Neural cell (in vitro differentiated cells): ENCODE results near the gene MED16. TPM values are rescaled to one million over a fixed set of nuclear protein-coding genes. Genes with fewer than 3 reads are reported as not detected.
A peak's percentile ranks its signal among the peaks of the same experiment; 100 is the strongest.

ENCODE experiments used
- H2AFZ ChIP-seq: fragments of 200-600, 300-800 bp; sonication (generic), shearing (Covaris generic); 2 replicates; pipeline ENCODE4 v1.6.0; 2014; ENCODE audit warnings: low read depth, mild to moderate bottlenecking, antibody characterized with exemption, low read length, moderate library complexity
- H3F3A ChIP-seq: fragments of 200-600 bp; shearing (Covaris generic); 2 replicates; pipeline ENCODE4 v1.6.1; 2016; ENCODE audit warnings: mild to moderate bottlenecking, moderate library complexity, mixed read lengths, antibody characterized with exemption, low read length; ENCODE audit not compliant: insufficient read depth, poor library complexity, severe bottlenecking
- H3K27ac ChIP-seq: fragments of 200-600, 300-800 bp; sonication (generic), shearing (Covaris generic); 2 replicates; pipeline ENCODE4 v1.5.1; 2014; ENCODE audit warnings: mild to moderate bottlenecking, low read length, moderate library complexity
- H3K27me3 ChIP-seq: fragments of 300-800, 200-600 bp; sonication (generic), shearing (Covaris generic); 2 replicates; pipeline ENCODE4 v1.6.0; 2014; ENCODE audit warnings: mild to moderate bottlenecking, low read depth, low read length, moderate library complexity; ENCODE audit not compliant: insufficient read depth
- H3K36me3 ChIP-seq: fragments of 300-800, 200-600 bp; sonication (generic), shearing (Covaris generic); 2 replicates; pipeline ENCODE4 v1.5.1; 2014; ENCODE audit warnings: mild to moderate bottlenecking, antibody characterized with exemption, low read length, moderate library complexity; ENCODE audit not compliant: insufficient read depth
- H3K4me2 ChIP-seq: fragments of 300-800, 200-600 bp; sonication (generic), shearing (Covaris generic); 2 replicates; pipeline ENCODE4 v1.6.0; 2014; ENCODE audit warnings: mild to moderate bottlenecking, low read length
- H3K4me3 ChIP-seq: fragments of 300-800, 200-600 bp; sonication (generic), shearing (Covaris generic); 2 replicates; pipeline ENCODE4 v1.5.1; 2014; ENCODE audit warnings: mild to moderate bottlenecking, low read length, moderate library complexity
- H3K79me2 ChIP-seq: fragments of 200-600 bp; shearing (Covaris generic); replicated peaks from 2 replicates; pipeline ENCODE4 v1.6.0; 2014; ENCODE audit warnings: mild to moderate bottlenecking, low read length, moderate library complexity; ENCODE audit not compliant: insufficient read depth
- H3K9ac ChIP-seq: fragments of 300-800, 200-600 bp; sonication (generic), shearing (Covaris generic); 2 replicates; pipeline ENCODE4 v1.6.1; 2016; ENCODE audit warnings: mild to moderate bottlenecking, low read length, mixed read lengths
- H3K9me2 ChIP-seq: fragments of 200-600 bp; shearing (Covaris generic); 2 replicates; pipeline ENCODE4 v1.6.1; 2016; ENCODE audit warnings: mild to moderate bottlenecking, low read length, mixed read lengths; ENCODE audit not compliant: insufficient read depth
- H3K9me3 ChIP-seq: fragments of 200-600, 300-800 bp; sonication (generic), shearing (Covaris generic); 2 replicates; pipeline ENCODE4 v1.6.1; 2016; ENCODE audit warnings: mild to moderate bottlenecking, mixed run types, low read length, moderate library complexity, mixed read lengths
- H4K20me1 ChIP-seq: fragments of 200-600 bp; shearing (Covaris generic); 2 replicates; pipeline ENCODE4 v1.6.1; 2016; ENCODE audit warnings: mild to moderate bottlenecking, mixed run types; ENCODE audit not compliant: insufficient read depth
- CTCF ChIP-seq: fragments of 450-650 bp; IDR thresholded peaks from 2 replicates; pipeline ENCODE4 v1.5.1; 2014; ENCODE audit warnings: antibody characterized with exemption, mild to moderate bottlenecking, moderate library complexity; ENCODE audit not compliant: poor library complexity, severe bottlenecking
- EP300 ChIP-seq: fragments of 450-650 bp; conservative IDR thresholded peaks from 2 replicates; pipeline ENCODE4 v1.6.1; 2014; ENCODE audit warnings: antibody characterized with exemption, mild to moderate bottlenecking, moderate library complexity; ENCODE audit not compliant: poor library complexity, severe bottlenecking
- EZH2 ChIP-seq: fragments of 200-600, 300-800 bp; shearing (Covaris generic), sonication (generic); IDR thresholded peaks from 2 replicates; pipeline ENCODE4 v1.6.1; 2014; ENCODE audit warnings: antibody characterized with exemption, low read length, borderline replicate concordance, mild to moderate bottlenecking; ENCODE audit not compliant: insufficient read depth, poor library complexity, severe bottlenecking
- MXI1 ChIP-seq: fragments of 450-650 bp; conservative IDR thresholded peaks from 2 replicates; pipeline ENCODE4 v1.6.1; 2014; ENCODE audit warnings: antibody characterized with exemption, mild to moderate bottlenecking; ENCODE audit not compliant: poor library complexity, severe bottlenecking
- POLR2AphosphoS5 ChIP-seq: IDR thresholded peaks from 2 replicates; pipeline ENCODE4 v1.6.1; 2012
- RAD21 ChIP-seq: fragments of 450-650 bp; conservative IDR thresholded peaks from 2 replicates; pipeline ENCODE4 v1.6.1; 2014; ENCODE audit warnings: antibody characterized with exemption, mild to moderate bottlenecking, moderate library complexity
- REST ChIP-seq: IDR thresholded peaks from 2 replicates; pipeline ENCODE4 v1.6.1; 2012; ENCODE audit warnings: borderline replicate concordance
- SMC3 ChIP-seq: fragments of 450-650 bp; conservative IDR thresholded peaks from 2 replicates; pipeline ENCODE4 v1.6.1; 2014; ENCODE audit warnings: antibody characterized with exemption, mild to moderate bottlenecking, moderate library complexity; ENCODE audit not compliant: poor library complexity
- TAF1 ChIP-seq: IDR thresholded peaks from 2 replicates; pipeline ENCODE4 v1.6.1; 2012; ENCODE audit warnings: low read depth
- polyA plus RNA-seq: library from polyadenylated mRNA; depleted of rRNA; stranded (reverse); fragments of >200 nt; gene quantifications from 2 replicates; pipeline ENCODE4 v1.2.3, GENCODE V29; 2014

The MED16 gene
- polyA plus RNA-seq, 1 donor from 2014 or later, result 13.3 TPM

DNA sequence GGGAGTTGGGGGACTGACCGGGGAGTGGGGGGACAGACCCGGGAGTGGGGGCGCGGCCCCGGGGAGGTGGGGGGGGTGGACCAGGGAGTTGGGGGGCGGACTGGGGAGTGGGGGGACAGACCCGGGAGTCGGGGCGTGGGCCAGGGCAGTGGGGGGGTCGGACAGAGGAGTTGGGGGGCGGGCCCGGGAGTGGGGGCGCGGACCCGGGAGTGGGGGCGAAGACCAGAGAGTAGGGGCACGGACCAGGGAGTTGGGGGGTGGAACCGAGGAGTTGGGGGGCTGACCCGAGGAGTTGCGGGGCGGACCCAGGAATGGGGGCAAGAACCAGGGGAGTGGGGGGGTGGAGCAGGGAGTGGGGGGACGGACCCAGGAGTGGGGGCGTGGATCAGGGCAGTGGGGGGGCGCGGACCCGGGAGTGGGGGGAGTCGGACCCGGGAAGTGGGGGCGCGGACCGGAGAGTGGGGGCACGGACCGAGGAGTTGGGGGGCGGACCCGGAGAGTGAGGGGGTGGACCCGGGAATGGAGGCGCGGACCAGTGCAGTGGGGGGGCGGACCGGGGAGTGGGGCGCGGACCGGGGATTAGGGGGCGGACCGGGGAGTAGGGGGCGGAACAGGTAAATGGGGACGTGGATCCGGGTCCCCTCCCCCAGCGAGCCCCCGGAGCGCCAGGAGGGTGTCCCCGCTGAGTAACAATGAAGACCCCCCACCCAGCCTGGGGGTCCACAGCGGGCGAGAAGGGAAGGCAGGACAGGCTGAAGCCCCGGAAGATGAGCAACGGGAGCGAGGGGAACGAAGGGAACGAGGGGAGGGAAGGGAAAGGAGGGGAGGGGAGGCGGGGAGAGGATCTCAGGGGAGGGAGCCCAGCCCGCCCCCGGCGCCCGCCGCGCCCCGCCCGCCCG, 19.4 kb upstream of the MED16 start:
- peak overlapping the region; percentile 83 for H3K9ac ChIP-seq
- no peaks in the 10 kb centered on the region for H3K36me3 ChIP-seq
- no peaks in the 10 kb centered on the region for H3K9me3 ChIP-seq
- H2AFZ ChIP-seq, result no peak overlapping the region
- no peaks in the 10 kb centered on the region for H3K9me2 ChIP-seq
- H3K4me3 ChIP-seq, result peak overlapping the region; percentile 77
- TF ChIP-seq CTCF (no peak), SMC3 (no peak), POLR2AphosphoS5 (no peak), REST (no peak), TAF1 (no peak), MXI1 (no peak), EZH2 (no peak), EP300 (no peak), RAD21 (no peak)
- H3K27ac ChIP-seq, result peak overlapping the region; percentile 52
- no peak overlapping the region for H3K4me2 ChIP-seq
- H3K79me2 ChIP-seq, result peaks cover 14% of the 10 kb centered on the region
- peaks cover 9% of the 10 kb centered on the region for H3K27me3 ChIP-seq
- H4K20me1 ChIP-seq, result no peaks in the 10 kb centered on the region
- H3F3A ChIP-seq, result no peaks in the 10 kb centered on the region

DNA sequence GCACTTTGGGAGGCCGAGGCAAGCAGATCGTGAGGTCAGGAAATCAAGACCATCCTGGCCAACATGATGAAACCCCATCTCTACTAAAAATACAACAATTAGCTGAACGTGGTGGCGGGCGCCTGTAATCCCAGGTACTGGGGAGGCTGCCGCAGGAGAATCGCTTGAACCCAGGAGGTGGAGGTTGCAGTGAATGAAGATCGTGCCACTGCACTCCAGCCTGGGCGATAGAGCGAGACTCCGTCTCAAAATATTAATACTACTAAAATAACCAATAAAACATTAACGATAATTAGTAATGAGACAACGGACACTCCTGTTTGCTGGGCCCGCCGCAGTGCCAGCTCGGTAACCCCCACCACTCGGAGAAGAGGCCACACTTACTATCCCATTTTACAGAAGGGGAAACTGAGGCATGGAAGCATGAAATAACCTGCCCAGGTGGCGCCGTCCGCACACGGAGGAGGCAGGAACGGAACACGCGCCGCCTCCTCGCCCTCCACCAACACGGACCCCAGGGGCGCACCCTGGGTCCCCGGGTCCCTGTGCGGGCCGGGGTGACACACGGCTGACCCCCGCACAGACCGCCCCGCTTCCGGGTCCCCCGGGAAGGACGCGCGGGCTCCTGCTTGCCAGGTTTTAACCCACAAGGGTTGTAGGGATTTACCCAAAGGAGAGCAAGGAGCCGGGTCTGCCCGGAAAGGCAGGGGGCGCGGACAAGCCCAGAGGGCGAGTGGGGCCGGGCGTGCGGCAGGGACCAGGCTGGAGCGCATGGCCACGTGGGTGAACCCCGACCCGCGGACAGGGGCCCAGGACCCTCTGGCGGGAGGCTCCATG, 18.4 kb upstream of the MED16 start:
- H3F3A ChIP-seq, result no peaks in the 10 kb centered on the region
- no peaks in the 10 kb centered on the region for H4K20me1 ChIP-seq
- H2AFZ ChIP-seq, result no peak overlapping the region
- no peak for TF ChIP-seq SMC3
- no peak for TF ChIP-seq MXI1
- TF ChIP-seq EZH2, result no peak
- TF ChIP-seq RAD21, result no peak
- no peak for TF ChIP-seq EP300
- no peak for TF ChIP-seq REST
- no peak for TF ChIP-seq POLR2AphosphoS5
- no peak for TF ChIP-seq TAF1
- TF ChIP-seq CTCF, result no peak
- no peaks in the 10 kb centered on the region for H3K36me3 ChIP-seq
- H3K9me3 ChIP-seq, result no peaks in the 10 kb centered on the region
- no peak overlapping the region for H3K27ac ChIP-seq
- H3K27me3 ChIP-seq, result no peaks in the 10 kb centered on the region
- H3K79me2 ChIP-seq, result peaks cover 15% of the 10 kb centered on the region
- H3K9me2 ChIP-seq, result no peaks in the 10 kb centered on the region
- H3K4me2 ChIP-seq, result no peak overlapping the region
- H3K9ac ChIP-seq, result no peak overlapping the region
- peak overlapping the region; percentile 18 for H3K4me3 ChIP-seq
